SH-SY5Y (cell line): Measurements from ENCODE around the gene PRM3.

Experiments
- GATA2 ChIP-seq: IDR thresholded peaks from 2 replicates; pipeline ENCODE4 v1.6.1; 2011; ENCODE audit warnings: mild to moderate bottlenecking, low read depth, low read length
- GATA3 ChIP-seq: IDR thresholded peaks from 2 replicates; pipeline ENCODE4 v1.6.1; 2011; ENCODE audit warnings: low read depth, mild to moderate bottlenecking, low read length, moderate library complexity

PRM3 gene

GRCh38 chr16:11229906-11230305 lies 43.5 kb downstream of the PRM3 start:
- TF ChIP-seq GATA2 (no peak), GATA3 (no peak)

GRCh38 chr16:11229432-11229831 lies 44.0 kb downstream of the PRM3 start:
- TF ChIP-seq GATA2 = no peak
- no peak for TF ChIP-seq GATA3

DNA sequence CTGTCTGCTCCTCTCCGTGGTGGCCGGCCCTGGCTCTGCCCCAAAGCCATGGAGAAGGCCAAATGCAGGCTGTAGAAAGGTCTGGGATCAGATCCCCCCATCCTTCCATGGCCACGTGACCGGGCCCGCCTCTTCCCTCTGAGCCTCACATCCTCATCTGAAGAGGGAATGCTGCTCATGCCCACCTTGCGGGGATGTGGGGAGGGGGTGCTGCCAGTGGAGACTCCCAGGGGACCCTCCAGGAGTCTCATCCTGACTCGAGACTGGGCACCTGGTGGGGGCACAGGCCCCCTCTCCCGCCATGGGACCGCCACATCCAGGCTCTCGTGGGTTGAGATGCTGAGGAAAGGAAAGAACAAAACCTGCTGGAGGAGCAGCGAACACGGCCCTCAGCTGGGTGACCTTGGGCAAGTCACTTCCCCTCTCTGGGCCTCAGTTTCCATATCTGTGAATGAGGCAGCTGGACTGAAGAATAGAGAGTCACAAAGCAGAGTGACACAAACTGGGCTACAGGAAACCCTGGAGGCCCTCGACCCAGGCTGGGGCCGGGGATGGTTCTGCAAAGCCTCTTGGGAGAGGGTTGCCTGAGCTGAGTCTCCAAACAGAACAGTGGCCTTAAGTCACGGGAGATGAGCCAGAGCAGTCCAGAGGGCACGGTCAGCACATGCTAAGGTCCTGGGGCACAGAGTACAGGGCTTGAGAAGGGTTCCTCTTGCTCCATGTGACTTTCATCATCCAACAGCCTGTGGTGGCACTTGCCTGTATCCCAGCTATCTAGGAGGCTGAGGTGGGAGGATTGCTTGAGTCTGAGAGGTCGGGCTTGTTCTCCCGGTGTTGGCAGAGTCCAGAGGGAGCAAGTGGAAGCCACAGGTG lies 47.5 kb downstream of the PRM3 start:
- TF ChIP-seq GATA3 = no peak
- TF ChIP-seq GATA2 = no peak

GRCh38 chr16:11224894-11225676 lies 48.3 kb downstream of the PRM3 start:
- no peak for TF ChIP-seq GATA2
- no peak for TF ChIP-seq GATA3

- no peak for TF ChIP-seq GATA3
- TF ChIP-seq GATA2 = no peak
Measured at GRCh38 chr16:11224096-11224893, 49.1 kb downstream of the PRM3 start.
